BLaER1 treated with 17β-estradiol and CSF1 and Interleukin-3, amounts not matched to agents 10 nM and 100 nM (cell line): Measurements from ENCODE around the gene HBQ1.
"Not testable (repeated sequence)": the region's sequence is repeated elsewhere in the genome, so short reads cannot be mapped to it uniquely, and the experiment has no call there.

ENCODE experiments used
- H3K27ac ChIP-seq, 11 experiments: shearing (Covaris generic); formaldehyde crosslinking; 2 replicates each; pipeline ENCODE4 v1.8.1; 2022
- H3K27me3 ChIP-seq, 11 experiments: shearing (Covaris generic); formaldehyde crosslinking; 2 replicates each; pipeline ENCODE4 v1.8.1; 2022
- H3K36me3 ChIP-seq, 11 experiments: shearing (Covaris generic); formaldehyde crosslinking; 2 replicates each; pipeline ENCODE4 v1.8.1; 2022
- H3K4me1 ChIP-seq, 10 experiments: shearing (Covaris generic); formaldehyde crosslinking; 2 replicates each; pipeline ENCODE4 v1.8.1; 2022
- H3K4me2 ChIP-seq, 11 experiments: shearing (Covaris generic); formaldehyde crosslinking; 2 replicates each; pipeline ENCODE4 v1.8.1; 2022
- H3K4me3 ChIP-seq, 10 experiments: shearing (Covaris generic); formaldehyde crosslinking; 2 replicates each; pipeline ENCODE4 v1.8.1; 2022
- H3K9ac ChIP-seq, 11 experiments: shearing (Covaris generic); formaldehyde crosslinking; 2 replicates each; pipeline ENCODE4 v1.8.1; 2022
- H3K9me3 ChIP-seq, 11 experiments: shearing (Covaris generic); formaldehyde crosslinking; replicated peaks in 1 of 11; 2 replicates each; pipeline ENCODE4 v1.8.1; 2022
- H4K20me1 ChIP-seq, 11 experiments: shearing (Covaris generic); formaldehyde crosslinking; 2 replicates each; pipeline ENCODE4 v1.8.1; 2022
- Cebpa-rat ChIP-seq, 11 experiments: shearing (Covaris generic); IDR thresholded peaks; 2 replicates each; pipeline ENCODE4 v1.8.1; 2022

The HBQ1 gene

DNA sequence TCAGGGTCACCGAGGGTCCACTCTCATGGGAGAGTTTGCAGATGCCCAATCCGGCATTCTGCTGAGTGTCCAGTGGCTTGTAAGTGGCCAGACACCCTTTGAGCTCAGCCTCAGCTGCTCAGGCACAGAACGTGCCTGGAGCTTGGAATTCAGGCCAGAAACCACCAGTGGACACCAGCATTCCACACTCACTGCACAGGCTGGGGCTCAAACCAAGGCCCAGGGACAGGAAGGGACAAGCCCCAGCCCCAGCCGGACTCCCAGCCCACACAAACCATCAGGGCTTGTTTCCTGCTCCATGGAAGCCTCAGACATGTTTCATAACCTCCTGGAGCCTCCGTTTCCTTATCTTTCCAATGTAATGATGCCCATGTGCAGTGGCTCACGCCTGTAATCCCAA, 36.8 kb upstream of the HBQ1 start:
- TF ChIP-seq Cebpa-rat (IDR thresholded peaks at IDR 0.05), result no peak
- H3K4me2 ChIP-seq, result no peak overlapping the region
- H3K27ac ChIP-seq, result no peak overlapping the region
- peaks cover 0 to 1% (median 0%) of the 10 kb centered on the region in 11 experiments; a peak in 1 of 22 replicates for H3K27me3 ChIP-seq
- no peaks in the 10 kb centered on the region for H3K9me3 ChIP-seq
- H3K36me3 ChIP-seq, result no peaks in the 10 kb centered on the region
- no peak overlapping the region for H3K9ac ChIP-seq
- peaks cover 0 to 7% (median 0%) of the 10 kb centered on the region in 10 experiments; a peak in 2 of 20 replicates for H3K4me1 ChIP-seq
- H4K20me1 ChIP-seq, result no peaks in the 10 kb centered on the region
- no peak overlapping the region for H3K4me3 ChIP-seq

DNA sequence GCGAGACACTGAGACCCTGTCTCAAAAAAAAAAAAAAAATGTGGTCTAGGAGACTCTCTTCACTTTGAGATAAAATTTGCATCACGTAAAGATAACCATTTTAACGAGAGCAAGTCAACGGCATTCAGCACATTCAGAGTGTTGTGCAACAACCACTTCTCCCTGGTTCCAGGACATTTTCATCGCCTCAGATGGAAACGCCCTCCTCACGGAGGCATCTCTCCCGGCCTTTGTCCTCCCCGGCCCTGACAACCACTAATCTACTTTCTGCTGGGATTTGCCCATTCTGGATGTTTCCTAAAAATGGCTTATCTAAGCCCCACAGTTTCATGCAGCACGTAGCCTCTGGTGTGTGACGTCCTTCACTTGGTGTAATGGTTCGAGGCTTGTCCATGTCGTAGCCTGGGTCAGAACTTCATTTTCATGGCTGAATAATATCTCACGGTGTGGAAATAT, 35.4 kb upstream of the HBQ1 start:
- Histone ChIP-seq H3K4me1 (no peaks in the 10 kb centered on the region), H3K4me2 (no peak overlapping the region), H3K9ac (no peak overlapping the region), H4K20me1 (no peaks in the 10 kb centered on the region), H3K9me3 (no peaks in the 10 kb centered on the region), H3K27me3 (peaks cover 0 to 9% (median 0%) of the 10 kb centered on the region in 11 experiments; a peak in 6 of 22 replicates), H3K36me3 (no peaks in the 10 kb centered on the region), H3K4me3 (no peak overlapping the region), H3K27ac (no peak overlapping the region)
- peak in 2 of 11 experiments; percentile 10 to 18; a peak in 1 of 22 replicates for TF ChIP-seq Cebpa-rat (IDR thresholded peaks at IDR 0.05)

DNA sequence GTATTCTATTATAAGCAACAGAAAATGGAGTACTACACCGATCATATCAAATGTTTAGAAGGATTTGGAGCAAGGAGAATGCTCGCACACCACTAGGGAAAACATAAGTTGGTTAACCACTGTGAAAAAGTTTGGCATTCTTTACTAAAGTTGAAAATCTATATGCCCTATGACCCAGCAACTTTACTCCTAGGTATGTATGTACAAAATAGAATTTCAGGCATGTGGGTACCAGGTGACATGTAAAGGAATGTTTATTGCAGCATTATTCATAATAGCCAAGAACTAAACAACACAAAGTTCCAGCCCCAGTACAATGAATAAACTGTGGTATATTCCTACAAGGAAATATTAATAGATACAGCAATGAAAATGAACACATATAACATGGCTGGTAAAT, 33.6 kb upstream of the HBQ1 start:
- Histone ChIP-seq H3K9ac (no peak overlapping the region), H4K20me1 (no peaks in the 10 kb centered on the region), H3K27me3 (peaks cover 0 to 14% (median 0%) of the 10 kb centered on the region in 11 experiments; a peak in 6 of 22 replicates), H3K4me1 (no peaks in the 10 kb centered on the region), H3K9me3 (no peaks in the 10 kb centered on the region), H3K27ac (no peak overlapping the region), H3K4me3 (no peak overlapping the region), H3K36me3 (no peaks in the 10 kb centered on the region), H3K4me2 (no peak overlapping the region)
- no peak for TF ChIP-seq Cebpa-rat (IDR thresholded peaks at IDR 0.05)

DNA sequence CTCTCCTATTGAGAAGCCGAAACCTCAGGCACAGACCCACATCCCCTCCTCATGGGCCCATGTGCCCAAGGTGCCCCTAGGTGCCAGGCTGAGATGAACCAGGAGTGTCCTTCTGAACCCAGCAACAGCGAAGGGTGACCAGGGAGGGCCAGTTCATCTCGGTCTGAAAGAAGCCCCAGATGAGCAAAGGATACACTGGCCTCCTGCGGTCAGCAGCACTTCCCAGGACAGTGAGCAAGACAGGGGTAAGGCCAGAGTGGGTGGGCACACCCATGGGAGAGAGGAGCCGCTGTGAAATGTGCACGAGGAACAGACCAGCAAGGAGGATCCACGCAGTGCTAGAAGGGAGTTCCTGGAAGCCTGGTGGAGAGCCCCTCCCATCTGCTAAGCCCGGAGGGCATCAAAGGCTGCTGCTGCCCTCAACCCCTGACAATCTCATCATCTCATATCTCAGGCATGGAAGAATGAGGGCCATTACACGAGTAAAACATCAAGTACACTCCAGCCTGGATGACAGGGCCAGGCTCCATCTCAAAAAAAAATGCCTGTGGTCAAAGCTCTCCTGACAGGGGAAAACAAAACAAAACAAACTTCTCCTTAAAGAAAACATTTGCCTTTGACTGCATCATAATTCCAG, 31.1 kb upstream of the HBQ1 start:
- no peak overlapping the region for H3K27ac ChIP-seq
- H3K4me3 ChIP-seq, result no peak overlapping the region
- H3K36me3 ChIP-seq, result no peaks in the 10 kb centered on the region
- no peak overlapping the region for H3K4me2 ChIP-seq
- peaks cover under 1 to 15% (median 4%) of the 10 kb centered on the region in 11 experiments for H3K27me3 ChIP-seq
- peaks cover 0 to 8% (median 6%) of the 10 kb centered on the region in 10 experiments; a peak in 16 of 20 replicates for H3K4me1 ChIP-seq
- H3K9ac ChIP-seq, result no peak overlapping the region
- H3K9me3 ChIP-seq, result no peaks in the 10 kb centered on the region
- TF ChIP-seq Cebpa-rat (IDR thresholded peaks at IDR 0.05), result no peak
- no peaks in the 10 kb centered on the region for H4K20me1 ChIP-seq

DNA sequence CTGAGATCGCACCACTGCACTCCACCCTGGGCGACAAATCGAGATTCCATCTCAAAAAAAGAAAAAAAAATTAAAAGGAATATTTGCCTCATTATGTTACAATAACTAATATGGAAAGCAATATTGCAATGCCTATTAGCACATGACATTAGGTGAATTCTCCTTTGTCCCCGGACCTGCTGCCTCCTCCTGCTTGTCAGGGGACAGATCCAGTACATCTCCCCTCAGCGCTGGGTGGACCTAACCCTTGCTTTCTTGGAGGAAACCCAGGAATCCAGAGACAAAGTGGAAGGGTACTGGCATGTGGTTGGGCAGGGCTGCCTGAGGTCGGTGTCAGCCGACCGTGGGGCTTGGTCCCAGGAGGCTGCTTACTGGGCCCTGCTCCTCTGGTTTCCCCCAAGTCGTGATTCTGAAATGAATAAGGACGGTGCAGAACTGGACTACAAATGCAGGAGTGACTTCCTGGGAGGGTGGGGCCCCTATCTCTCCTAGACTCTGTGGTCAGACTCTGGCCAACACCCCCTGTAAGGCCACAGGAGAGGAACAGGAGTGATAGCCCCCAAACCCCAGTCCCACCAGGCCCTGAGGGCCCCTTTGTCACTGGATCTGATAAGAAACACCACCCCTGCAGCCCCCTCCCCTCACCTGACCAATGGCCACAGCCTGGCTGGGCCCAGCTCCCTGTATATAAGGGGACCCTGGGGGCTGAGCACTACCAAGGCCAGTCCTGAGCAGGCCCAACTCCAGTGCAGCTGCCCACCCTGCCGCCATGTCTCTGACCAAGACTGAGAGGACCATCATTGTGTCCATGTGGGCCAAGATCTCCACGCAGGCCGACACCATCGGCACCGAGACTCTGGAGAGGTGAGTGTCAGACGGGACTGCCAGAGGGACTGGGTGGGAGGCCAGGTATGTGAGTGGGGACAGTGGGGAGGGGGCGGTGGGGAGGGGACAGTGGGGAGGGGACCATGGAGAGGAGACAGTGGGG, 27.8 kb upstream of the HBQ1 start, which contains the start of gene HBZ:
TSS of gene HBZ (plus strand) at position 504 of the 988 bp plus-strand sequence. CDS start at position 770, 266 bp downstream.
- no peaks in the 10 kb centered on the region for H3K36me3 ChIP-seq
- H4K20me1 ChIP-seq, result no peaks in the 10 kb centered on the region
- H3K4me1 ChIP-seq, result peaks cover 6 to 15% (median 12%) of the 10 kb centered on the region in 10 experiments; a peak in 18 of 20 replicates
- no peak for TF ChIP-seq Cebpa-rat (IDR thresholded peaks at IDR 0.05)
- peaks cover 22 to 48% (median 31%) of the 10 kb centered on the region in 11 experiments for H3K27me3 ChIP-seq
- H3K4me3 ChIP-seq, result no peak within 1 kb of the TSS
- H3K4me2 ChIP-seq, result peak within 1 kb of the TSS in 8 of 11 experiments; percentile 21 to 57 (median 32); a peak in 15 of 22 replicates
- peak within 1 kb of the TSS in 1 of 11 experiments; percentile 18; a peak in 1 of 22 replicates for H3K9ac ChIP-seq
- peaks cover 0 to 5% (median 0%) of the 10 kb centered on the region in 11 experiments; a peak in 1 of 22 replicates for H3K9me3 ChIP-seq
- H3K27ac ChIP-seq, result no peak within 1 kb of the TSS

DNA sequence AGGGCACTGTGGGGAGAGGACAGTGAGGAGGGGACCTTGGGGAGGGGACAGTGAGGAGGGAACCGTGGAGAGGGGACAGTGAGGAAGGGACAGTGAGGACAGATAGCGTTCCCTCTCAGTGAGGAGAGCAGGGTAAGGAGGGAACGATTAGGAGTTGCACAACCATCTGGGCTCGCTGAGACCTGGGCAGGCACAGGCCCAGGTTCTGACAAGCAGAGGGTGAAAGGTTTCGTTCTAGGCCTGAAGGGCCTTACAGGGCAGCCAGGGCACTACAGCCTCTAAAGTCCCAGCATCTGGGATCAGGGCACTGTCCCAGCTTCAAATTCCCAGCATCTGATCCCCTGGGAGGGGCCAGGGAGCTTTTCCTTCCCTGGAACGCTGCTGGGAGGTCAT, 27.1 kb upstream of the HBQ1 start:
- H3K9me3 ChIP-seq, H3K9ac ChIP-seq, H3K4me2 ChIP-seq, H3K4me3 ChIP-seq, H3K36me3 ChIP-seq, H3K27ac ChIP-seq, H4K20me1 ChIP-seq: not testable (repeated sequence)
- peaks cover 6 to 15% (median 12%) of the 10 kb centered on the region in 10 experiments; a peak in 18 of 20 replicates for H3K4me1 ChIP-seq
- peaks cover 22 to 52% (median 36%) of the 10 kb centered on the region in 11 experiments for H3K27me3 ChIP-seq

DNA sequence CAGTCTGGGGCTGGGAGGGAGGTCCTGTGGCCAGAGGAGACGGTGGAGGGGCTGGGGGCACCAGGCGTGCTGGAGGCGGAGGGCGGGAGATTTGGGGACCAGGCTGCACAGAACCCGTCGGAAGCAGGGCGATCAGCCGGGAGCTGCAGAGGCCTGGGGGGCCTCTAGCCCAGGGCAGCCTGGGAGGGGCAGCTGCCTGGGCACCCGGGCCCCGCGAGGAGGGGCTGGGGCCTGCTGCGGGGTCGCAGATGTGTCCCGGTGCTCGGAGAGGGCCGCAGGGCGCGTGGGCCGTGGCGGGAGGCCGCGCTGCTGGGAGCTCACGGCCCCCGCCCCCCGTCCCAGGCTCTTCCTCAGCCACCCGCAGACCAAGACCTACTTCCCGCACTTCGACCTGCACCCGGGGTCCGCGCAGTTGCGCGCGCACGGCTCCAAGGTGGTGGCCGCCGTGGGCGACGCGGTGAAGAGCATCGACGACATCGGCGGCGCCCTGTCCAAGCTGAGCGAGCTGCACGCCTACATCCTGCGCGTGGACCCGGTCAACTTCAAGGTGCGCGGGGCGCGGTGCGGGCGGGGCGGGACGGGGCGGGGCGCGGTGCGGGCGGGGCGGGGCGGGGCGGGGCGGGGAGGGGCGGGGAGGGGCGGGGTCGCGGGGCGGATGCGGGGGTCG, 26.6 kb upstream of the HBQ1 start:
- not testable (repeated sequence) for H3K36me3 ChIP-seq, H4K20me1 ChIP-seq, H3K9ac ChIP-seq, H3K9me3 ChIP-seq, H3K27ac ChIP-seq, H3K4me3 ChIP-seq, H3K4me2 ChIP-seq
- H3K27me3 ChIP-seq, result peaks cover 22 to 53% (median 40%) of the 10 kb centered on the region in 11 experiments
- H3K4me1 ChIP-seq, result peaks cover 6 to 15% (median 12%) of the 10 kb centered on the region in 10 experiments; a peak in 18 of 20 replicates

DNA sequence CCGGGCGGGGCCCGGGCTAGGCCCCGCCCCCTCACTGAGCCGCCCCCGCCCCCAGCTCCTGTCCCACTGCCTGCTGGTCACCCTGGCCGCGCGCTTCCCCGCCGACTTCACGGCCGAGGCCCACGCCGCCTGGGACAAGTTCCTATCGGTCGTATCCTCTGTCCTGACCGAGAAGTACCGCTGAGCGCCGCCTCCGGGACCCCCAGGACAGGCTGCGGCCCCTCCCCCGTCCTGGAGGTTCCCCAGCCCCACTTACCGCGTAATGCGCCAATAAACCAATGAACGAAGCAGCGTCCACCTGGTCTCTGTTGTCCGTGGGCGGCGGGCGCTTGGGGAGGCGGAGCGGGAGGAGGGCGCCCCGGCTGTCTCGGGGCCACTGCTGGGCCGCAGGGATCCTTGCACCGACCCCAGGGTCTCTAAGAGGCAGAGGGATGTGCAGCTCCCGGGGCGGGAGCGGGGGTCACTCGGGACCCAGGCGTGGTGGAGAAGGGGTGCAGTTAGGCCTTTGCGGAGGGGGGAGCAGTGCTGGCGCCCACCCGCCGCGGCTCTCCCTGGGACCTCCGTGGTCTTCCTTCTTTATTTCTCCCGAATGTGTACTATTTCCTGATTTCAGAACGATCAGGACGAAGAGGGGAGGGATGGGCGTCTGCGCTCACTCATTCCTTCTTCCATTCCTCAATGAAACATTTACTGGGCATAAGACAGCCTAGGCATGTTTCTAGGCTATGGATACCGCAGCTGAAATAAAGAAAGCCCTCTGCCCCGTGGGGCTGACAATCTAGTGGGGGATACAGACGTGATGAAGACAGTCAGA, 25.8 kb upstream of the HBQ1 start:
- no peak overlapping the region for H3K27ac ChIP-seq
- H3K4me3 ChIP-seq, result peak overlapping the region in 4 of 10 experiments; percentile 36 to 51 (median 42); a peak in 6 of 20 replicates
- H3K9me3 ChIP-seq, result peaks cover 0 to 5% (median 0%) of the 10 kb centered on the region in 11 experiments; a peak in 1 of 22 replicates
- peaks cover 6 to 15% (median 12%) of the 10 kb centered on the region in 10 experiments; a peak in 18 of 20 replicates for H3K4me1 ChIP-seq
- TF ChIP-seq Cebpa-rat (IDR thresholded peaks at IDR 0.05), result no peak
- peaks cover 22 to 54% (median 41%) of the 10 kb centered on the region in 11 experiments for H3K27me3 ChIP-seq
- peak overlapping the region in 1 of 11 experiments; percentile 19; a peak in 2 of 22 replicates for H3K9ac ChIP-seq
- H3K4me2 ChIP-seq, result peak overlapping the region; percentile 41 to 74 (median 62)
- no peaks in the 10 kb centered on the region for H3K36me3 ChIP-seq
- H4K20me1 ChIP-seq, result 0 out of 22 replicates have a peak, but pooled peaks cover 0 to 2% (median 0%) of the 10 kb centered on the region in 11 experiments
